GM12874 (cell line): ENCODE data around the gene LGALS4.

Source experiments
- CTCF ChIP-seq: IDR thresholded peaks from 2 replicates; pipeline ENCODE4 v1.5.1; 2011; ENCODE audit warnings: low read depth, mild to moderate bottlenecking, control low read depth, low read length, moderate library complexity; ENCODE audit not compliant: insufficient read depth

LGALS4 gene

DNA sequence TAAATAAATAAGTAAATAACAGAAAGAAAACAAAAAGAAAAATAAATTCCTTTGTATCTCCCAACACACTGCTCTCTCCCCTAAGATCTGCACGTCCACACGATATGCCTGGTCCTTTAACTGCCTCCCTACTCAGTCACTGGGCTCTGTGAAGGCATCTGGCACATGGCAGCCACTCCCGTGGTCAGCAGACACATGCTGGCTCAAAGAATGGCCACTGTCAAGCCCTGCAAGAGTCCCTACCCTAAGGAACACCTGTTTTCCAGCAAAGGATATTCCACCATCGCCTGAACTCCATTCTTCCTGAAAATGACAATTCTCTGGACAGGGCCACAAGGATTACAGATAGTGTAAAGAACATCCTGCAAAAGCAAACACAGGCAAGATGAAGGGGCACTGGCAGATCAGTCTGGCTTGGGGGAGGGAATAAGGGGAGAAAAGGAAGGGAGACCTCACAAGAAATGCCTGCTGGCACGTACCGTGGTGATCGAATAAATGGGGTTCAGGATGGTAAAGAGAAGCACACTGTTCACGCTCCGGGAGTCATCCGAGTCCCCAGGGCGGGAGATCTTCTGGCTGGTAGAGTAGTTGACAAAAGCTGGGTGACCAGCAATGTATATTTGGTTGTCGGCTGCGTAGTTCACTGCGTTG, 32.8 kb upstream of the LGALS4 start:
- TF ChIP-seq CTCF = no peak

DNA sequence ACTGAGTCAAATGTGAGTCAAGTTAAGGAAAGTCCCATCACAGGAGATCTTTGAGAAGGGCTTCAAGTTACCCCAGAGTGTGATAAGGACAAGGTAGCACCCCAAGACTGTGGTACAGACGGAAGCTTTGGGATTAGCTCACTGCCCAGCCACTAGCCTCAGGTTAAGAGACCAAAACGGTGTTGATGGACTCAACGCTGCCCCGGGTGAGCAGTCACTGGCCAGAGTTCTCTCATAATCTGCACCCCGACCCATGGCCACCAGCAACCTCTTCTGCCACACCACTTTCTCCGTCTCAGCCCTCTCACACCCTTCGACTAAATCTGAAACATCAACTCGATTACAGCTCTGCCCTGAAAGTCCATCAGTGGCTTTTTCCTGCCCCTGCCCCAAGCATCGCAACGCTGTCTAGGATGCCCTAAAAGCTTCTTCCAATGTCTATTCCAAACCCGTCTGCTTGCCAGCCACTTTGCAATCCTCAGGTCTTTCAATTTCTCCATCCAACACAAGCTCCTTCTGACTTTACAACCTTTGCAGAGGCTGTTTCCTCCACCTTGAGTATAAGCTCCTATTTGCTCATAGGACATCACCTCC, 31.4 kb upstream of the LGALS4 start:
- no peak for TF ChIP-seq CTCF

GRCh38 chr19:38843175-38843758, 30.5 kb upstream of the LGALS4 start:
- TF ChIP-seq CTCF = no peak

- TF ChIP-seq CTCF = no peak
These were observed 29.9 kb upstream of the LGALS4 start for GRCh38 chr19:38842439-38843174.

DNA sequence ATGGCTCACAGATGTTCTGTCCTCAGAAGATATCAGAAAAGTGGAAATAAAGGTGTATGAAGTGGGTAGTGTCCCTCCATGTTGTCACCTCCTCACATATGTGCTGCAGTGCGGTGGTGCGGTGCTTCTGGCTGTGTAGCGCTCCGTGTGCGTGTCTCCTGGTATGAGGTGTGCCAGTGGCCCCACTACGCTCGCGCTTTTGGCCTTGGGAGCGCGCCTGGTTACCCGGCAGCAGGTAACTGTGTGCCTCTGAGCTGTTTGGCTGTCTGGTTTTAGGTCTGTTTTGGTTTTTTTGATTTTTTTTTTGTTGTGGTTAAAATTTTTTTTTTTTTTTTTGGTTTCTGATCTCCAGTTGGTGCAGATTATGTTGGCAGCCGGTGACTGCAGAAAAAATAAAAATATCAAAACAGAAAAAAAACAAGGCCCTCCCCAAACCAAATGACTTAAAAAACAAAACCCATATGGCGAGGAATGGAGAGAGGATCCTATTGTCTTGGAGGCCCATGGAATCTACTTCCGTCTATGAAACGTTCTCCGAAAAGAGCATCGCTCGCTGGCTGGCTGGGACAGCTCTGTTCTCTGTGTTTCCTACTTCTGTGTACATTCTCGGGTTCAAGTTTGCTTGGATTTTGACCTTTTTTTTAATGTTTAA, 29.2 kb upstream of the LGALS4 start:
- TF ChIP-seq CTCF = no peak

DNA sequence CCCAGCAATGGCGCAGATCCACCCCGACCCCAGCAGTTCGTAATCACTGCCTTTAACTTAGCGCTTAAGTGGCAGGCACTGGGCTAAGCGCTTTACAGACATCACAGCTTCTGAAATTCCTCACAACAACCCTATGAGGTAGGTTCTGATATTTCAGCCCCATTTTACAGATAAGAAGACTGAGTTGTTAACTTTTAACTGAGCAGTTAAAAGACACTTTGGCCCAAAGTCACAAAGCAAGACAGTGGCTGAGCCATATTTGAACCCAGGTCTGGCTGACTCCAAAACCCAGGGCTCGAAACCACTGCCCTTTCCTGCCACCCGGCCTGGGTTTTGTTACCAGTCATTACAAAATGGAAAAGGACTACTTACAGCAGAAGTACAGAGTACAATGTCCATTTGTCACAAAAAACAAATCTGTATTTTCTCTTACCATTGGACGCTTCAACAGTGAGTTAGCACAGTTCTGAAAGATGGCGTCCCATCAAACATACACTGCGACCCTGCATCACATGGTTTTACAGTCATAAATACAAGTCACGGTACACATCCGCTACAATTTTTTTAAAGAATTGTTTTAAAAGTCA, 28.5 kb upstream of the LGALS4 start:
- no peak for TF ChIP-seq CTCF
